ENCODE results near the gene WDPCP. TPM values are rescaled to one million over a fixed set of nuclear protein-coding genes. Genes with fewer than 3 reads are reported as not detected.

Gene WDPCP
- total and polyA plus RNA-seq, 2 of the 4 experiments (the other 2 are of a cell fraction) = 2.2 to 10.2 TPM

DNA sequence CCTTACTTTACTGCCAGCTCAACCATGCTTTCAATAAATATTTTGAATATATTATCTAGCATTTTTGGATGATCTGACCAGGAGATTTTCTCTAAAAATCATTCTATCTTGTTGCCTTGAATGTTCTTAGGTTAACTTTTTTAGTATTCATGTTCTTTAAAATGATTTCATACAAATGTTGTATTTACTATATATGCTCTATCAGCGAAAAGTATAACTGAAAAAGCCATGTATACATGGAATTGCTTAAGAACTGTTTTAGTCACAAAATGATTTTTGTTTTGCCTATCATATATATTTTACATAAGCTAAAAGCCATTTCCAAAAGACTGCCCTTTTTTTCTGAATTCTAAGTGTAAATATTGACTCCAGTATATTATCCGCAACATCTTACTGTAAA, 213.9 kb downstream of the WDPCP start:
- Histone ChIP-seq H3K56ac (ENCODE audit: extremely low read depth, insufficient read depth, low read length) (no peak overlapping the region), H3K4ac (ENCODE audit: low read depth, low read length) (no peak overlapping the region), H3K4me2 (ENCODE audit: low read depth, low read length) (no peak overlapping the region), H2AK5ac (ENCODE audit: low read depth, low read length) (no peak overlapping the region), H4K91ac (ENCODE audit: insufficient read depth, low read depth, low read length) (no peak overlapping the region), H3K23ac (ENCODE audit: low read depth, low read length) (no peak overlapping the region), H3K9ac (ENCODE audit: low read depth, low read length) (no peak overlapping the region), H2AK9ac (replicated peaks; ENCODE audit: low read depth, low read length, poor library complexity) (no peak overlapping the region), H3K79me1 (ENCODE audit: low read depth in 1 of 2, low read length in 2 of 2) (no peaks in the 10 kb centered on the region), H2BK120ac (ENCODE audit: low read depth, low read length) (no peak overlapping the region), H3K18ac (ENCODE audit: low read depth, low read length) (no peak overlapping the region), H3K9me3 (ENCODE audit: control insufficient read depth, insufficient read depth, low read length) (no peaks in the 10 kb centered on the region), H2BK5ac (ENCODE audit: low read depth, low read length, poor library complexity, severe bottlenecking) (no peak overlapping the region), H2BK15ac (ENCODE audit: low read depth, low read length) (no peak overlapping the region), H3K4me3 (ENCODE audit: insufficient read depth, low read depth, low read length) (no peak overlapping the region), H3K14ac (replicated peaks; ENCODE audit: low read depth, low read length) (no peak overlapping the region), H3K9me1 (ENCODE audit: insufficient read depth, low read length) (no peaks in the 10 kb centered on the region), H3K36me3 (ENCODE audit: control insufficient read depth, insufficient read depth, low read length) (no peaks in the 10 kb centered on the region), H2AFZ (replicated peaks; ENCODE audit: low read length, poor library complexity) (no peak overlapping the region), H3K27ac (ENCODE audit: insufficient read depth, low read length) (no peak overlapping the region), H2BK20ac (ENCODE audit: low read depth, low read length) (no peak overlapping the region), H4K20me1 (ENCODE audit: insufficient read depth, low read length) (no peaks in the 10 kb centered on the region), H4K8ac (ENCODE audit: low read depth in 2 of 2, low read length in 2 of 2) (no peak overlapping the region), H3K27me3 (ENCODE audit: control insufficient read depth, insufficient read depth, low read length) (no peaks in the 10 kb centered on the region), H4K5ac (ENCODE audit: low read depth, low read length) (no peak overlapping the region), H3K4me1 (ENCODE audit: control insufficient read depth, insufficient read depth, low read length) (no peaks in the 10 kb centered on the region)
- ChIA-PET POLR2A (ENCODE audit: unreplicated experiment) (no interaction called here), CTCF (no interaction called here)
- intact Hi-C loops (cut with micrococcal nuclease) = no loop called here
- WGBS, 2 experiments (ENCODE audit: extremely low coverage in 2 of 2, insufficient read length in 1 of 2) = no CpG with 5 or more reads among the region's 2 CpGs
- ATAC-seq (ENCODE audit: low read depth) = no peak
- dilution Hi-C loops (cut with HindIII; ENCODE audit: low sequenced_read_pairs, unreplicated experiment) = no loop called here
- TF ChIP-seq MAFK (IDR thresholded peaks at IDR 0.05; ENCODE audit: low read depth, low read length) = 0 out of 2 replicates have a peak, but pooled peaks have one; percentile 20
- no peak for TF ChIP-seq RAD21 (IDR thresholded peaks at IDR 0.05; ENCODE audit: low read length)
- in situ Hi-C loops (cut with MboI; ENCODE audit: low sequenced_read_pairs) = no loop called here
- no TSS peak for BruUV-seq (replicated peaks)
- no peak for DNase-seq

Data from IMR-90 (cell line).